T-helper 17 cell (primary cell): Measurements from ENCODE around the gene IZUMO4. TPM values are rescaled to one million over a fixed set of nuclear protein-coding genes. Genes with fewer than 3 reads are reported as not detected.

Experiments used
- ATAC-seq: fragments of 150-1000 bp; cut with Tn5 transposase; 2 replicates; pipeline ENCODE4 v1.10.0; 2021; ENCODE audit warnings: mild to moderate bottlenecking, moderate library complexity
- DNase-seq, 3 donors: peaks; one replicate each; pipeline versions ENCODE4 v3.0.0 to v3.0.0-alpha.2; 2020 to 2021
- H3K9me3 ChIP-seq: one replicate; pipeline ENCODE4 v1.7.0; 2013; ENCODE audit warnings: low read length, mild to moderate bottlenecking; ENCODE audit not compliant: control insufficient read depth, poor library complexity, severe bottlenecking
- H3K27ac Mint-ChIP-seq: one replicate; pipeline ENCODE4 v1.8.0; 2022; ENCODE audit warnings: mild to moderate bottlenecking, moderate library complexity, mixed read lengths
- H3K27me3 Mint-ChIP-seq: one replicate; pipeline ENCODE4 v1.8.0; 2022; ENCODE audit warnings: mixed read lengths
- H3K36me3 Mint-ChIP-seq: one replicate; pipeline ENCODE4 v1.8.0; 2022; ENCODE audit warnings: low read depth, mixed read lengths
- H3K4me1 Mint-ChIP-seq: one replicate; pipeline ENCODE4 v1.8.0; 2022; ENCODE audit warnings: mild to moderate bottlenecking, mixed read lengths
- H3K4me3 Mint-ChIP-seq: one replicate; pipeline ENCODE4 v1.8.0; 2022; ENCODE audit warnings: mild to moderate bottlenecking, moderate library complexity, mixed read lengths
- total RNA-seq, 4 donors: library from RNA in 2 of 4; stranded (reverse) in 2 of 4; gene quantifications; one replicate each; pipeline ENCODE4 v1.2.3 and lab custom pipeline; 2022 to 2026

IZUMO4 gene
- total RNA-seq, 2 donors from 2014 or later, result 12.3 to 19.8 TPM

DNA sequence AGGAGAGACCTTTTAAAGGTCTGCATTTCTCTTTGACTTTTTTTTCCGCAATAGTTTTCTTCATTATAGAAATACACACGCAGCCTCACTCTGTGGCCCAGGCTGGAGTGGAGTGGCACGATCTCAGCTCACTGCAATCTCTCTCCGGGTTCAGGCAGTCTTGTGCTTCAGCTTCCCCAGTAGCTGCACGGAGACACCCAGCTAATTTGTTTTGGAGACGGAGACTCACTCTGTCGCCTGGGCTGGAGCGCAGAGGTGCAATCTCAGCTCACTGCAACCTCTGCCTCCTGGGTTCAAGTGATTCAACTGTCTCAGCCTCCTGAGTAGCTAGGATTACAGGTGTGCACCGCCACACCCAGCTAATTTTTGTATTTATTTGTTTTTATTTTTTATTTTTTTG, 33.9 kb upstream of the IZUMO4 start:
- H3K9me3 ChIP-seq, result no peaks in the 10 kb centered on the region
- H3K36me3 Mint-ChIP-seq, result no peaks in the 10 kb centered on the region
- peak overlapping the region; percentile 91 for H3K4me3 Mint-ChIP-seq
- DNase-seq (no peak), ATAC-seq (no peak)
- no peaks in the 10 kb centered on the region for H3K27me3 Mint-ChIP-seq
- H3K4me1 Mint-ChIP-seq, result peaks cover 24% of the 10 kb centered on the region
- peak overlapping the region; percentile 80 for H3K27ac Mint-ChIP-seq

DNA sequence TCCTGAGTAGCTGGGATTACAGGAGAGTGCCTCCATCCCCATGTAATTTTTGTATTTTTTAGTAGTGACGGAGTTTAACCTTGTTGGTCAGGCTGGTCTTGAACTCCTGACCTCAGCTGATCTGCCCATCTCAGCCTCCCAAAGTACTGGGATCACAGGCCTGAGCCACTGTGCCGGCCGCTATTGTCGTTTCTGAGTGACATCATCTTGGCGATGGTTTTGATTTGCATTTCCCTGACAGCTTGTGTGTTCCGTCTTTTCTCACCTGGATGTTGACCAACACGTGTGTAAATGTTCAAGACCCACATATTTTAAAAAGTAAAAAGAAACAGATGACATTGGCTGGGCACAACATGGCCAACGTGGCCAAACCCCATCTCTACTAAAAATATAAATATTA, 32.9 kb upstream of the IZUMO4 start:
- H3K4me3 Mint-ChIP-seq, result no peak overlapping the region
- no peak for ATAC-seq
- no peak for DNase-seq
- H3K4me1 Mint-ChIP-seq, result peaks cover 20% of the 10 kb centered on the region
- no peaks in the 10 kb centered on the region for H3K27me3 Mint-ChIP-seq
- H3K9me3 ChIP-seq, result no peaks in the 10 kb centered on the region
- H3K27ac Mint-ChIP-seq, result no peak overlapping the region
- no peaks in the 10 kb centered on the region for H3K36me3 Mint-ChIP-seq

DNA sequence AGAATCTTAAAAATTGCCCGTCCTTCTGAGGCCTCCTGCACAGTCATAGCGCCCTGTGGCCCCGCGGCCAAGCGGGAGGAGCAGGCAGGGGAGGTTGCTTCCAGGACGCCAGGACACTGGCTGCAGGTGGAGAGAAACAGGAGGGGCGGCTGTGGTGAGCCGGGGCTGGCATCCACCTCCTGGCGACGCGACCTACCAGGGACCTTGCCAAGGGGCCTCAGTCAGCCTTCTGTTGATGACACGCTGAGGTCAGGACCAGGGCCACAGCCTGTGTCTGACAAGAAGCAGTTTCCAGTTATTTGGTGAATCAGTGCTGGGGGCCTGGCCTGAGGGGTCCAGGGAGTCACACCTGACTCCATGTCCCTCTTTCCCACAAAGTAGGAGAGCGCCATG, 32.3 kb upstream of the IZUMO4 start:
- Mint-ChIP-seq H3K4me3 (no peak overlapping the region), H3K27me3 (no peaks in the 10 kb centered on the region), H3K36me3 (no peaks in the 10 kb centered on the region), H3K27ac (no peak overlapping the region), H3K4me1 (peaks cover 18% of the 10 kb centered on the region)
- H3K9me3 ChIP-seq, result no peaks in the 10 kb centered on the region
- ATAC-seq (no peak), DNase-seq (no peak)

- Mint-ChIP-seq H3K36me3 (no peaks in the 10 kb centered on the region), H3K4me1 (peaks cover 22% of the 10 kb centered on the region), H3K27ac (no peak overlapping the region), H3K27me3 (no peaks in the 10 kb centered on the region), H3K4me3 (no peak overlapping the region)
- DNase-seq (no peak), ATAC-seq (no peak)
- no peaks in the 10 kb centered on the region for H3K9me3 ChIP-seq
Observed at GRCh38 chr19:2064788-2065524, 31.8 kb upstream of the IZUMO4 start.

DNA sequence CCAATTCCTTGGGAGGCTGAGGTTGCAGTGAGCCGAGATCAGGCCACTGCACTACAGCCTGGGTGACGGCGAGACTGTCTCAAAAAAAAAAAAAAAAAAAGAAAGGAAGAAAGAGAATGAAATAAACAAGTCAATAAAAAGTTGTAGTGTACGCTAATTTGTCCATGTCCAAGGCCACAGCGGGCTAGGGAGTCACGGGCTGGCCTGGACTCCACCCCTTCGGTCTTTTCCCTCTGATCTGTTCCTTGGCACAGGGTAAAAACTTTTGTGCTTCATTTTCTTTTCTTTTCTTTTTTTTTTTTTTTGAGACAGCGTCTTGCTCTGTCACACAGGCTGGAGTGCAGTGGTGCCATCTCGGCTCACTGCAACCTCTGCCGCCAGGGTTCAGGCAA, 26.3 kb upstream of the IZUMO4 start:
- Mint-ChIP-seq H3K27ac (peak overlapping the region; percentile 92), H3K36me3 (peaks cover 4% of the 10 kb centered on the region), H3K27me3 (no peaks in the 10 kb centered on the region)

GRCh38 chr19:2070986-2071673, 25.6 kb upstream of the IZUMO4 start:
- Mint-ChIP-seq H3K36me3 (peaks cover 4% of the 10 kb centered on the region), H3K4me3 (peak overlapping the region; percentile 66), H3K27me3 (no peaks in the 10 kb centered on the region), H3K4me1 (peaks cover 25% of the 10 kb centered on the region), H3K27ac (peak overlapping the region; percentile 92)
- DNase-seq (no peak), ATAC-seq (no peak)
- no peaks in the 10 kb centered on the region for H3K9me3 ChIP-seq

More for the DNA sequence above, 26.3 kb upstream of the IZUMO4 start:
- DNase-seq (no peak), ATAC-seq (no peak)
- Mint-ChIP-seq H3K4me1 (peaks cover 25% of the 10 kb centered on the region), H3K4me3 (no peak overlapping the region)
- H3K9me3 ChIP-seq, result no peaks in the 10 kb centered on the region

GRCh38 chr19:2072757-2073551, 23.8 kb upstream of the IZUMO4 start:
- no peaks in the 10 kb centered on the region for H3K27me3 Mint-ChIP-seq
- H3K4me1 Mint-ChIP-seq, result peaks cover 25% of the 10 kb centered on the region

DNA sequence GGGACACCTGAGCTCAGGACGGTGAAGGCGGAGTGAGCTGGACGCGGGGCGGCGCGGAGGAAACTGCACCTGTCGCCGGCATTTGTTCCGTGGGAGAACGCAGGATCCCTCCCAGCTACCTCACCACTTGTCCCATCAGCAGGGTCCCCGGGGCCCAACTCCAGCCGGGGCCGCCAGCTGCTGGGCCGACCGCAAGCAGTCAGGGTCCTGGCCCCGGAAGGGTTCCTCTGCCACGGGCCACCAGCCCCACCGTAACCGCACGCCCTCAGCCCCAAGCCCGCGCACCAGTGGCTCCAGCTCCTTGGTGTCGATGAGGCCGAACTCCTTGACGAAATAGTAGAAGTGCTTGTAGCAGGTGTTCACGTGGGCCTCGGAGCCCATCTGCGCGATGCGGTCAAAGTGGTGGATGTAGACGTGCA, 20.2 kb upstream of the IZUMO4 start:
- DNase-seq, result no peak
- no peak for ATAC-seq
- Mint-ChIP-seq H3K27ac (no peak overlapping the region), H3K36me3 (peaks cover 4% of the 10 kb centered on the region), H3K4me1 (peaks cover 29% of the 10 kb centered on the region), H3K27me3 (no peaks in the 10 kb centered on the region), H3K4me3 (no peak overlapping the region)
- H3K9me3 ChIP-seq, result no peaks in the 10 kb centered on the region

More at GRCh38 chr19:2072757-2073551, 23.8 kb upstream of the IZUMO4 start:
- DNase-seq (no peak), ATAC-seq (no peak)
- Mint-ChIP-seq H3K4me3 (peak overlapping the region; percentile 28), H3K27ac (peak overlapping the region; percentile 73), H3K36me3 (peaks cover 4% of the 10 kb centered on the region)
- no peaks in the 10 kb centered on the region for H3K9me3 ChIP-seq

DNA sequence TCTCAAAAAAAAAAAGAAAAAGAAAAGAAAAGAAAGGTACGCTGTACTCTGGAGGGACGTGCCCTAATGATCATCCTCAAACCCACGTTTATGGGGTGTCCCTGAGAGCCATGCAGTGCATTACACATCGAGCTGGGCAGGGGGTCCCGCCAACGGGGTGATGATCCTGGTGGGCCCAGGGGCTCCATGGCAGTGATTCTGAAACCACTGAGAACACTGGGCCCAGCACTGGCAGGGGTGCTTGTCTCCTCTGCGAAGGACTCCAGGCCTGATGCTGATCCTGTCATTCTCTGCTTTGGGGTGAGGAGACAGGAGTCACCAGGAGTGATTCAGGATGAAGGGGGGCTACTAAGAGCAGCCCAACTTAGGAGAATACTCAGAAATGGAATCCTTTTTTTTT, 19.3 kb upstream of the IZUMO4 start:
- H3K27me3 Mint-ChIP-seq, result no peaks in the 10 kb centered on the region
- ATAC-seq (no peak), DNase-seq (no peak)
- H3K27ac Mint-ChIP-seq, result peak overlapping the region; percentile 99
- no peak overlapping the region for H3K4me3 Mint-ChIP-seq
- H3K4me1 Mint-ChIP-seq, result peaks cover 33% of the 10 kb centered on the region
- peaks cover 2% of the 10 kb centered on the region for H3K36me3 Mint-ChIP-seq
- no peaks in the 10 kb centered on the region for H3K9me3 ChIP-seq

DNA sequence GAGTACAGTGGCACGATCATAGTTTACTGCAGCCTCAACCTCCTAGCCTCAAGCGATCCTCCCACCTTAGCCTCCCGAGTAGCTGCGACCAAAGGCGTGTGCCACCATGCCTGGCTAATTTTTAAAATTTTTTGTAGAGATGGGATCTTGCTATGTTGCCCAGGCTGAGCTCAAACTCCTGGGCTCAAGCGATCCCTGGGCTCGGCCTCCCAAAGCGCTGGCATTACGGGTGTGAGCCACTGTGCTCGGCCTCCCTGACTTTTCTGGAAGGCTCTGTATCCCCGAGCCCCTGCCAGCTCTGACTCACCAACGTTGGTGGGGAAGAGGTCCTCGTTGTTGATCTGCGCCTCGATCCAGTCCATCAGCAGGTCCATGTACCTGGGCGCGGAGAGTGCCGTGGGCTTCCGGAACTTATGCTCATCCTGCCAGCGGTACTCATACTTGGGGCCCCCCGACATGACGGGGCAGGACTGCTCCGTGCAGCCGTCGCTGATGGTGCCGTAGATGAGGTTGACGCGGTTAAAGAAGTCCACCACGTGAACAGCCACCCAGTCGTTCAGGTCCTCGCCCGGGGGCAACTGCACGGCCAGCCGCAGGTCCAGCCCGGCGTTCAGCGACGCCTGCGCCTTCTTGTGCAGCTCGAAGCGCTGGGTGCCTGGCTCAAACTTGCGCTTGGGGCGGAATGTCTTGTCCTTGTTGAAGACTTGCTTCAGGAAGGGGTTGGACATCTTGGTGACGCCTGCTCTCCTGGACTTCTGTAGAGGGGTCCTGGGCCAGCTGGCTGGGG, 18.7 kb upstream of the IZUMO4 start:
- DNase-seq, result no peak
- Mint-ChIP-seq H3K27ac (peak overlapping the region; percentile 99), H3K4me3 (peak overlapping the region; percentile 15), H3K4me1 (peaks cover 36% of the 10 kb centered on the region), H3K36me3 (no peaks in the 10 kb centered on the region), H3K27me3 (no peaks in the 10 kb centered on the region)
- no peak for ATAC-seq
- H3K9me3 ChIP-seq, result no peaks in the 10 kb centered on the region

GRCh38 chr19:2079076-2079864, 17.4 kb upstream of the IZUMO4 start:
- DNase-seq (no peak), ATAC-seq (no peak)
- H3K9me3 ChIP-seq, result no peaks in the 10 kb centered on the region
- Mint-ChIP-seq H3K4me3 (peak overlapping the region; percentile 72), H3K36me3 (peaks cover 3% of the 10 kb centered on the region), H3K4me1 (peaks cover 38% of the 10 kb centered on the region), H3K27ac (peak overlapping the region; percentile 99), H3K27me3 (no peaks in the 10 kb centered on the region)

DNA sequence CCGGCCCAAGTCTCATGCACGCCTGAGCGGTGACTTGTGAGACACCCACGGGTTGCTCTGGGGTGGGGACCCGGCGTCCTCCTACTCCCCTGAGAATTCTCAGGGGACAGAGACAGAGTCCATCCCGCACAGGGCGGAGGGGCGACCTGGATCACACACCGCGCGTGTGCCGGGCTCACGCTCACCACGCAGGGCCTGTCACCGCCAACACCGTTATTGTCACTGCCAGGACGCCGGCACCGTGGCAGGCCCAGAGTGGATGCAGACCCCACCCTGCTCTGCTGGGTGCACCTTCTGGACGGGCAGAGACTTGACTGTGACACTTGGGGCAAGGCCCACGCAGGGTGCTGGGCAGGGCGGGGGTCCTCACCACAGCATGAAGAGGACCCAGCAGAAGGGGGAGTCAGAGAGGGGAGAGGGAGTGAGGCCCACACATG, 16.8 kb upstream of the IZUMO4 start:
- Mint-ChIP-seq H3K27me3 (no peaks in the 10 kb centered on the region), H3K36me3 (peaks cover 3% of the 10 kb centered on the region), H3K4me3 (peak overlapping the region; percentile 72), H3K27ac (peak overlapping the region; percentile 99), H3K4me1 (peaks cover 35% of the 10 kb centered on the region)
- ATAC-seq (no peak), DNase-seq (no peak)
- H3K9me3 ChIP-seq, result no peaks in the 10 kb centered on the region
